GM12801 (cell line): ENCODE results near the gene STAMBPL1.

Source experiments
- TF ChIP-seq, protein P1 (sequence below): IDR thresholded peaks from one replicate; pipeline ENCODE4 v1.5.1; 2011; ENCODE audit warnings: control low read depth; ENCODE audit not compliant: insufficient read length; ENCODE audit errors: extremely low read depth

The STAMBPL1 gene

DNA sequence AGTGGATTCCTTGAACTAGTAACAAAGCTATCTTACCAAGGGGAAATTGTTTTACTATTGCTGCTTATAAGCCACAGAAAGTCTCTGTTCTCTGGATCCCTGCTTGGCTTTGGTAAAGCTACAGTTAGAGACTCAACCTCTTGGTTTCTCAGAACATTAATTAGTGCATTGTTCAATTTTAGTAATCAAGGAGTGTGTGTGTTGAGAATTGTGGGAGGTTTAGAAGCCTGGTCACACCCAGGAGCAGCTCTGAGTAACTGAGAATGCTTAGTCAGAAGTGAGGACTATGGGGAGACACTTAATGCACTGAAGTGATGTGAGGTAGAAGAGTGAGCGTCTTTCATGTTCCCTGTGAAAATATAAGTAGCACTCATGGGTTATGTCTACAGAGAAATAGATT is 80.8 kb downstream of the STAMBPL1 start:
- TF ChIP-seq, protein P1, sequence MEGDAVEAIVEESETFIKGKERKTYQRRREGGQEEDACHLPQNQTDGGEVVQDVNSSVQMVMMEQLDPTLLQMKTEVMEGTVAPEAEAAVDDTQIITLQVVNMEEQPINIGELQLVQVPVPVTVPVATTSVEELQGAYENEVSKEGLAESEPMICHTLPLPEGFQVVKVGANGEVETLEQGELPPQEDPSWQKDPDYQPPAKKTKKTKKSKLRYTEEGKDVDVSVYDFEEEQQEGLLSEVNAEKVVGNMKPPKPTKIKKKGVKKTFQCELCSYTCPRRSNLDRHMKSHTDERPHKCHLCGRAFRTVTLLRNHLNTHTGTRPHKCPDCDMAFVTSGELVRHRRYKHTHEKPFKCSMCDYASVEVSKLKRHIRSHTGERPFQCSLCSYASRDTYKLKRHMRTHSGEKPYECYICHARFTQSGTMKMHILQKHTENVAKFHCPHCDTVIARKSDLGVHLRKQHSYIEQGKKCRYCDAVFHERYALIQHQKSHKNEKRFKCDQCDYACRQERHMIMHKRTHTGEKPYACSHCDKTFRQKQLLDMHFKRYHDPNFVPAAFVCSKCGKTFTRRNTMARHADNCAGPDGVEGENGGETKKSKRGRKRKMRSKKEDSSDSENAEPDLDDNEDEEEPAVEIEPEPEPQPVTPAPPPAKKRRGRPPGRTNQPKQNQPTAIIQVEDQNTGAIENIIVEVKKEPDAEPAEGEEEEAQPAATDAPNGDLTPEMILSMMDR: no peak

DNA sequence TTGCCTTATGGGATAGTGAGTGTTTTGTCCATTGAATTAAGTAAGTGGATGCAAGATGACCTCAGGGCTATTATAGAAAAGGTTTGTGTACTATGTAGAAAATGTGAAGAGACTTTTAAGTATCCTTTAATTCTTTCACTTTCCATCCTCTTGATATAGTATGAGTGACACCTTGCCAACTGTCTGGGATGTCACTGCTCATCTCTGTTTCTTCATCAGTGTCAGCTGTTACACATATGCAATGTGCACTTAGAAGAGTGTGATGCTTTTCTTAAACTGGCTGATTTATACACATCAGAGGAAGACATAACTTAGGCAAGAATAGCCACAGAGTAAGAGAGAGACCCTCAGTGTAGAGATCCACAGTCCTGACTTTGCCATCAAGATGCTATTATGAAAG is 81.2 kb downstream of the STAMBPL1 start:
- TF ChIP-seq, protein P1: no peak

DNA sequence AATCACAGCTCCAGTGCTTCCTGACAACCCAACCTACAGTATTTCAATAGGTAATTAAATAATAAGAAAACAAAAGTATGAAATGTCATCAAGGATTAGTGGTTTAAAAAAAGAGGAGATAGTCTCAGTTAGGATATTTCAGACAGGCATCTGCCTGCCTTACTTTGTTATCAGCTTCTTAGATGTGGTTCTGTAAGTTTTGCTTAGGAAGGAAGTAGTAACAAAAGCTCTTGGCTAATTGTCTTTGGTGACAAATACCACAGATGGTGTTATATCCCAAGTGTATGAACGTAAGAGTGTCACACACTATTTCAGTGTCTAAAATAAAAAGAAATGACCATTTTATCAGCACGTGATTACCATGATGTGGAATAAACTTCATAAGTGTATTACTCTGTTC is 82.3 kb downstream of the STAMBPL1 start:
- TF ChIP-seq, protein P1: no peak

DNA sequence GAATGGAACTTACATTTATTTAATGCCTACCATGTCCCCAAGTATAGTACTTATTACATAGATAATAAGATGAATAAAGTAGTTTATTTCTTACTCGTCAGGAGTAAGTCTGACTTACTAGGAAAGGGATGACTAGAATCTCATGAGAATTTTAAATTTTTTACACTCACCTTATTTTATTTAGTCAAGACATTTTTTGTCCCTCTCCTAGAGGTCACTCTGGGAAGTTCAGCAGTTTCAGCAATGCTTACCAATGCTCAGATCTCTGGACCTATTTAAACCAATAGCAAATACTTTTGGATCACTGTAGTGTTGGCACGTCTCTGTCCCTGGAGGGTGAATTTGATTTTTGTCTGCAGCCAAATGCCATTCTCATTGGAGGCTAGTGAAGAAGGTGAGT is 83.3 kb downstream of the STAMBPL1 start:
- TF ChIP-seq, protein P1: no peak

DNA sequence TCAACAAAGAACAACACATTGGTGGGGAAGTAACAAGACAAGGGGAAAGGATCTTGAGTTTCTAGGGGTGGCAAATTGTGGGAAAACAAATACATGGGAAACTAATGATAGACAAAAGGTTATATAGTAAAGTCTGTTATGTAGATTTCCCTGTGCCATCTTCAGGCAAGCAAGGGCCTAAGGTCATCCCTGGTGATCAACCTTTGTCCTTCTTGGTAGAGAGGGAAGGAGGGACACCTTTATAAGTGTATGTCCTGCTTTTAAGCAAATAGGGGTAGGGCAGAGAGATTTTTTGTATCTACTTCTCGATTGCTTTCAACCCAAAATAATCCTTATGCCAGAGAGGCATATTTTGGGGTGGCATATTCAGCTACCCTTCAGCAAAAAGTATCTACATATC is 84.3 kb downstream of the STAMBPL1 start:
- TF ChIP-seq, protein P1: no peak

DNA sequence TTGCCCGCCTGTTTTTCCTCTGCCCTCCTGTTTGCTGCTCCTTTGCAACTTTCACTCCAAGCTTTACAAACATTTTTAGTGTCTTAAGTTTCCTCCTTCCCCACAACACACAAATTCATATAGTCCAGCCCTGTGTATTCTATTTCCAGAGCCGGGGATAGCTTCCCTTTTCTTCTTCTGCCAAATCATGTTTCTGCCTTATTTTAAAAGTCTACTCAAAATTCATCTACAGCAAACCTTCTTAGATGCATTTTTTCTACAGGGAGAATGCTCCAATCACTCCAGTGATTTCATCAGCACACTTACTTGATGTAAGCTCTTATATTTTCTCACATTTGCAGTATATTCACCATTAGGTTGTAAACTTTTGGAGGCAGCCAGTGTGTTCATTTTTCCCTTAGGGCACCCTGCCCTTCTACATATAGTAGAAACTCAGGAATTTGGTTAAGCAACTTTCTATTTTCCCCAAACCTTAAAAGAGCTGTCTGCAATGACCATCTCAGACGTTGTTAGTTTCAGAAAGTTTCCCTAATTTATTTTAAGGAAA is 84.9 kb downstream of the STAMBPL1 start:
- TF ChIP-seq, protein P1: no peak

DNA sequence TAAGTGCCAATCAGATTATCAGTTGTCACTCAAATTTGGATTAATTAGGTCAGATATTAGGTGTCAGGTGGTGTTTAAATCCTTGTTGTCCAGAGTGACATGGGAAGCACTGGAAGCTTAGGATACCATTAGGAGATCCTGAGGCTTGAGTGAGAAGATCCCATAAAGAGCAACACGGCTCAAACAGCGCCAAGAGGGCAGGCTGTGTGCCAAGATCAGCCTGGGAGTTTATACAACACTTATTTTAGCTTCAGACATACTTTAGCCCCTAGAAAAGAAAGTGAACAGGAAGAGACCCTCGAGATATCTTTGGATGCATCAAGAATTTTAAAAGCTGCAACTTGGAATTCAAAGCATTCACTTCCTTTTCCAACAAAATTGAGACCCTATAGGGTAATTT is 86.8 kb downstream of the STAMBPL1 start:
- TF ChIP-seq, protein P1: no peak
